Loucy (cell line): Measurements from ENCODE around the gene RPL6.
"Not testable (repeated sequence)": the region's sequence is repeated elsewhere in the genome, so short reads cannot be mapped to it uniquely, and the experiment has no call there.

ENCODE experiments used
- H2AFZ ChIP-seq: fragments of 200-600 bp; sonication (generic); 2 replicates; pipeline ENCODE4 v1.6.0; 2016; ENCODE audit warnings: antibody characterized with exemption, mild to moderate bottlenecking, low read length, moderate library complexity
- H3F3A ChIP-seq: fragments of 200-600 bp; 2 replicates; pipeline ENCODE4 v1.6.0; 2016; ENCODE audit warnings: antibody characterized with exemption, low read depth, mild to moderate bottlenecking
- H3K27me3 ChIP-seq: fragments of 200-600 bp; sonication (generic); 2 replicates; pipeline ENCODE4 v1.6.1; 2014; ENCODE audit warnings: low read length, mild to moderate bottlenecking; ENCODE audit not compliant: insufficient read depth, poor library complexity, severe bottlenecking
- H3K36me3 ChIP-seq: fragments of 200-600 bp; sonication (generic); 2 replicates; pipeline ENCODE4 v1.6.1; 2016; ENCODE audit warnings: low read length; ENCODE audit not compliant: insufficient read depth
- H3K4me1 ChIP-seq: fragments of 200-600 bp; sonication (generic); 2 replicates; pipeline ENCODE4 v1.5.1; 2014; ENCODE audit warnings: low read length, mild to moderate bottlenecking; ENCODE audit not compliant: insufficient read depth, poor library complexity, severe bottlenecking
- H3K4me2 ChIP-seq: fragments of 200-600 bp; sonication (generic); 2 replicates; pipeline ENCODE4 v1.6.0; 2014; ENCODE audit warnings: antibody characterized with exemption, low read length, low read depth, mild to moderate bottlenecking; ENCODE audit not compliant: poor library complexity, severe bottlenecking
- H3K4me3 ChIP-seq: fragments of 200-600 bp; sonication (generic); 2 replicates; pipeline ENCODE4 v1.5.1; 2014; ENCODE audit warnings: low read length, mild to moderate bottlenecking, mixed read lengths; ENCODE audit not compliant: poor library complexity, severe bottlenecking
- H3K79me2 ChIP-seq: fragments of 200-600 bp; sonication (generic); 2 replicates; pipeline ENCODE4 v1.6.1; 2014; ENCODE audit warnings: low read length; ENCODE audit not compliant: insufficient read depth
- H3K9ac ChIP-seq: fragments of 200-600 bp; sonication (generic); 2 replicates; pipeline ENCODE4 v1.6.0; 2014; ENCODE audit warnings: mild to moderate bottlenecking, low read depth, low read length, moderate library complexity; ENCODE audit not compliant: poor library complexity, severe bottlenecking
- H3K9me2 ChIP-seq: fragments of 200-600 bp; sonication (generic); replicated peaks from 2 replicates; pipeline ENCODE4 v1.6.1; 2016; ENCODE audit warnings: low read depth, low read length, mixed read lengths
- H3K9me3 ChIP-seq: fragments of 200-600 bp; sonication (generic); 2 replicates; pipeline ENCODE4 v1.6.1; 2014; ENCODE audit warnings: mild to moderate bottlenecking, antibody characterized with exemption, low read length, low read depth; ENCODE audit not compliant: insufficient read depth
- H4K20me1 ChIP-seq: fragments of 200-600 bp; sonication (generic); 2 replicates; pipeline ENCODE4 v1.6.0; 2014; ENCODE audit warnings: antibody characterized with exemption, low read length, mild to moderate bottlenecking; ENCODE audit not compliant: insufficient read depth, poor library complexity, severe bottlenecking
- CTCF ChIP-seq: fragments of 200-600 bp; sonication (generic); conservative IDR thresholded peaks from 2 replicates; pipeline ENCODE4 v1.5.1; 2014; ENCODE audit warnings: mild to moderate bottlenecking, antibody characterized with exemption, low read length
- EZH2phosphoT487 ChIP-seq: fragments of 200-600 bp; IDR thresholded peaks from 2 replicates; pipeline ENCODE4 v1.6.1; 2018; ENCODE audit warnings: antibody characterized with exemption, mild to moderate bottlenecking, moderate library complexity, borderline replicate concordance

Gene RPL6

DNA sequence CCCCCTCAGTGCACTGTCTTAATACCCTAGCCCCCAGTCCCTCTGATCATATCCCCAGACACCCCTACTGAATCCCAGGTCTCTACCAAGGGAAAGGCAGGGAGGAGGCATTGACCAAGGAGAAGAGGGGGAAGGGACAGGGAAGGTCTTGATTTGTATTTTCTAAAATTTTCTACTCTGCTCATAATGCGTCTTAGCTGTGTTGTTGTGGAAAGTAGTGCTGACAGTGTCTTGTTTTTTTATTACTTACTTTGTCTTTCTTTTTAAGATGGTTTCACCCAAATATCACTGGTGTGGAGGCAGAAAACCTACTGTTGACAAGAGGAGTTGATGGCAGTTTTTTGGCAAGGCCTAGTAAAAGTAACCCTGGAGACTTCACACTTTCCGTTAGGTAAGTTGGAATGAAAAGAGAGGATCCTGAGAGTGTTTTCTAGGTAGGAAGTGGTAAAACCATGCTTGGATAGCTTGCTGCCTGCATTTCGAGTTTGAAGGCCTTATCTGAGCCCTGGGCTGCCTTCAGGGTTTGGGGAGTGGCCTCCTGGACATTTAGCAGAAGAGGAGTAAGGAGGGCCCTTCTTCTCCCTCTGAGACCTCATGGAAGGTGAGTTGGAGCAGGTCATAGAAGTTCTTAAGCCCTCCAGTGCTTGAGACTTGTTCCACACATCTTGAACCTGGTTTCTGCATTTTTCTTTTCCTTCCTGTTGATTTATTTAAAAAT, 36.8 kb upstream of the RPL6 start:
- TF ChIP-seq CTCF: no peak
- Histone ChIP-seq H3K27me3 (no peaks in the 10 kb centered on the region), H3F3A (no peaks in the 10 kb centered on the region), H2AFZ (no peak overlapping the region), H3K4me1 (peaks cover 4% of the 10 kb centered on the region), H3K9me3 (no peaks in the 10 kb centered on the region), H4K20me1 (peaks cover 14% of the 10 kb centered on the region), H3K9me2 (no peaks in the 10 kb centered on the region), H3K9ac (no peak overlapping the region), H3K36me3 (peaks cover 24% of the 10 kb centered on the region; the same call in 1 of the 2 replicates), H3K4me3 (no peak overlapping the region), H3K79me2 (peaks cover 21% of the 10 kb centered on the region), H3K4me2 (peak overlapping the region; percentile 28)

- Histone ChIP-seq H3K36me3 (peaks cover 7% of the 10 kb centered on the region; the same call in 1 of the 2 replicates), H3K4me2 (no peak overlapping the region), H3K79me2 (peaks cover 27% of the 10 kb centered on the region), H3K27me3 (no peaks in the 10 kb centered on the region), H3K9me2 (no peaks in the 10 kb centered on the region), H2AFZ (no peak overlapping the region), H3K4me3 (no peak overlapping the region), H4K20me1 (peaks cover 17% of the 10 kb centered on the region), H3K9ac (no peak overlapping the region), H3F3A (no peaks in the 10 kb centered on the region), H3K9me3 (no peaks in the 10 kb centered on the region), H3K4me1 (peaks cover 4% of the 10 kb centered on the region)
- TF ChIP-seq EZH2phosphoT487 (no peak), CTCF (no peak)
Measured at GRCh38 chr12:112443916-112444315, 34.5 kb upstream of the RPL6 start.

DNA sequence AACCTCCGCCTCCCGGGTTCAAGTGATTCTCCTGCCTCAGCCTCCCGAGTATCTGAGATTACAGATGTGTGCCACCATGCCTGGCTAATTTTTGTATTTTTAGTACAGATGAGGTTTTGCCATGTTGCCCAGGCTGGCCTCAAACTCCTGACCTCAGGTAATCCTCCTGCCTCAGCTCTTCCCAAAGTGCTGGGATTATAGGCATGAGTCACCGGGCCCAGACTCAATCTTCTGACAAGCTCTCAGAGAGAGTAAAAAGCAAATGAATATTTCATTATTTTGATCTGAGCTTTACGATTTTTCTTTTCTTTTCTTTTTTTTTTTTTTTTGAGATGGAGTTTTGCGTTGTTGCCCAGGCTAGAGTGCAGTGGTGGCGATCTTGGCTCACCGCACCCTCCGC, 31.2 kb upstream of the RPL6 start:
- not testable (repeated sequence) for H3K4me2 ChIP-seq, H3K4me3 ChIP-seq, H3K9me2 ChIP-seq, H2AFZ ChIP-seq, H3K27me3 ChIP-seq, H3K9me3 ChIP-seq, H3K36me3 ChIP-seq, H3K4me1 ChIP-seq, H3F3A ChIP-seq, H3K9ac ChIP-seq
- H3K79me2 ChIP-seq: peaks cover 42% of the 10 kb centered on the region
- peaks cover 14% of the 10 kb centered on the region for H4K20me1 ChIP-seq

GRCh38 chr12:112439769-112440168, 30.4 kb upstream of the RPL6 start:
- H3K36me3 ChIP-seq: no peaks in the 10 kb centered on the region
- H3K27me3 ChIP-seq: no peaks in the 10 kb centered on the region
- H3F3A ChIP-seq: no peaks in the 10 kb centered on the region
- no peak overlapping the region for H3K9ac ChIP-seq
- peaks cover 13% of the 10 kb centered on the region for H4K20me1 ChIP-seq
- no peaks in the 10 kb centered on the region for H3K4me1 ChIP-seq
- no peaks in the 10 kb centered on the region for H3K9me2 ChIP-seq
- no peak overlapping the region for H2AFZ ChIP-seq
- peaks cover 40% of the 10 kb centered on the region for H3K79me2 ChIP-seq
- H3K4me3 ChIP-seq: no peak overlapping the region
- no peak overlapping the region for H3K4me2 ChIP-seq
- H3K9me3 ChIP-seq: no peaks in the 10 kb centered on the region
- TF ChIP-seq CTCF (no peak), EZH2phosphoT487 (no peak)

DNA sequence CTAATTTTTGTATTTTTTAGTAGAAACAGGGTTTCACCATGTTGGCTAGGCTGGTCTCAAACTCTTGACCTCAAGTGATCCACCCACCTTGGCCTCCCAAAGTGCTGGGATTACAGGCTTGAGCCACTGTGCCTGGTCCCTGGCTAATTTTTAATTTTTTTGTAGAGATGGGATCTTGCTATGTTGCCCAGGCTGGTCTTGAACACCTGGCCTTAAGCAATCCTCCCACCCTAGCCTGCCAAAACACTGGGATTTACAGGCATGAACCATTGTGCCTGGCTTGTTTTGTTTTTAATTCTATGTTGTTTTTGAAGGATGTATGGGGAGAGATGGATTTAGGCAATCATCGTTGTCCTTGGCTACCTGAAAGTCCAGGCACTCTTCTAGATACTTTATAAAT, 29.2 kb upstream of the RPL6 start:
- H3K4me1 ChIP-seq, H3K36me3 ChIP-seq: not testable (repeated sequence)

More for the DNA sequence above, 29.2 kb upstream of the RPL6 start:
- H3K79me2 ChIP-seq: peaks cover 36% of the 10 kb centered on the region; the same call in 1 of the 2 replicates
- H3F3A ChIP-seq, H3K9ac ChIP-seq, H3K27me3 ChIP-seq, H2AFZ ChIP-seq, H3K9me2 ChIP-seq, H3K4me3 ChIP-seq, H3K9me3 ChIP-seq, H3K4me2 ChIP-seq: not testable (repeated sequence)
- H4K20me1 ChIP-seq: peaks cover 13% of the 10 kb centered on the region
